HepG2 (cell line): ENCODE measurements around the gene NKIRAS1. TPM values are rescaled to one million over a fixed set of nuclear protein-coding genes. Genes with fewer than 3 reads are reported as not detected.
"Not testable (repeated sequence)": the region's sequence is repeated elsewhere in the genome, so short reads cannot be mapped to it uniquely, and the experiment has no call there.

Experiments used
- ATAC-seq: fragments of 200-7000 bp; cut with Tn5 transposase; 3 replicates; pipeline ENCODE4 v1.9.1; 2020; ENCODE audit warnings: mild to moderate bottlenecking, moderate library complexity
- BruUV-seq: library from RNA; stranded (reverse); fragments of 400-500 nt; replicated peaks from 2 replicates; lab custom pipeline; 2021; lab: Mats Ljungman, UMichigan
- CTCF ChIA-PET: fragments of 300-600 bp; formaldehyde crosslinking; extraction: SDS; loops from one replicate; lab custom pipeline; 2021; ENCODE audit warnings: low total read pairs, inconsistent platforms, low intra/inter-chr PET ratio; lab: Yijun Ruan, JAX
- POLR2A ChIA-PET: fragments of 350-600 bp; sonication (Branson Sonifier 250); formaldehyde crosslinking; loops from one replicate; lab custom pipeline; 2020; ENCODE audit warnings: antibody characterized with exemption, inconsistent platforms; lab: Yijun Ruan, JAX
- DNase-seq: peaks from one replicate; pipeline ENCODE4 v3.0.0-alpha.2; 2015; ENCODE audit warnings: low spot score
- FAIRE-seq: peaks from 3 replicates; lab custom pipeline; 2011; peaks lifted over from hg19 to GRCh38; lab: Jason Lieb, UNC
- H2AFZ ChIP-seq: one replicate; pipeline ENCODE4 v1.6.1; 2011; ENCODE audit warnings: low read length, inconsistent platforms
- H3K27ac ChIP-seq: fragments of 300-600 bp; 3 replicates; pipeline ENCODE4 v1.8.0; 2011; ENCODE audit warnings: mixed run types, mild to moderate bottlenecking, mixed read lengths, low read length, inconsistent platforms; ENCODE audit not compliant: insufficient read depth; ENCODE audit errors: extremely low read length
- H3K27me3 ChIP-seq, 2 experiments: fragments of 200-600 bp in 1 of 2; 2 replicates in 1 of 2; 3 replicates in 1 of 2; pipeline versions ENCODE4 v1.6.0 to v1.8.0; 2011; ENCODE audit warnings: low read length in 2 of 2, mild to moderate bottlenecking in 2 of 2, moderate library complexity in 2 of 2, inconsistent platforms in 1 of 2; ENCODE audit not compliant: insufficient read depth in 2 of 2, control insufficient read depth in 1 of 2
- H3K36me3 ChIP-seq, 2 experiments: fragments of 200-600 bp in 1 of 2; replicated peaks in 1 of 2; 2 replicates in 1 of 2; 3 replicates in 1 of 2; pipeline versions ENCODE4 v1.5.1 to v1.8.0; 2011; ENCODE audit warnings: low read length in 2 of 2, inconsistent platforms in 1 of 2; ENCODE audit not compliant: insufficient read depth in 2 of 2, control insufficient read depth in 1 of 2
- H3K4me1 ChIP-seq: 2 replicates; pipeline ENCODE4 v1.5.1; 2012; ENCODE audit warnings: low read length, inconsistent platforms; ENCODE audit not compliant: insufficient read depth
- H3K4me2 ChIP-seq: 2 replicates; pipeline ENCODE4 v1.6.0; 2011; ENCODE audit warnings: low read depth, low read length, inconsistent platforms
- H3K4me3 ChIP-seq, 3 experiments: fragments of 200-600 bp in 1 of 3; sonication (generic), shearing (Covaris generic) in 1 of 3; replicated peaks in 1 of 3; 2 replicates each; pipeline ENCODE4 v1.5.1; 2011 to 2016; ENCODE audit warnings: low read length in 3 of 3, inconsistent platforms in 2 of 3, low read depth in 2 of 3, mild to moderate bottlenecking in 2 of 3, control low read depth in 1 of 3, mixed read lengths in 1 of 3; ENCODE audit not compliant: insufficient read depth in 1 of 3
- H3K79me2 ChIP-seq: one replicate; pipeline ENCODE4 v1.6.1; 2011; ENCODE audit warnings: low read length, inconsistent platforms; ENCODE audit not compliant: insufficient read depth
- H3K9ac ChIP-seq: 2 replicates; pipeline ENCODE4 v1.6.0; 2011; ENCODE audit warnings: mild to moderate bottlenecking, low read depth, low read length, inconsistent platforms; ENCODE audit not compliant: insufficient read depth
- H3K9me3 ChIP-seq: 2 replicates; pipeline ENCODE4 v1.5.1; 2012; ENCODE audit warnings: mild to moderate bottlenecking, low read length
- H4K20me1 ChIP-seq: 2 replicates; pipeline ENCODE4 v1.6.0; 2011; ENCODE audit warnings: inconsistent platforms, mild to moderate bottlenecking, low read length, moderate library complexity; ENCODE audit not compliant: insufficient read depth
- GPBP1L1 ChIP-seq: sonication (generic); formaldehyde crosslinking; IDR thresholded peaks from 2 replicates; pipeline ENCODE4 v1.5.0; 2020; ENCODE audit warnings: mild to moderate bottlenecking, missing genetic modification reagents
- JUNB ChIP-seq: sonication (generic); formaldehyde crosslinking; IDR thresholded peaks from 2 replicates; pipeline ENCODE4 v1.8.0; 2022; ENCODE audit warnings: missing genetic modification reagents, mild to moderate bottlenecking, borderline replicate concordance
- KAT8 ChIP-seq: IDR thresholded peaks from 2 replicates; pipeline ENCODE4 v1.6.1; 2016; ENCODE audit warnings: missing genetic modification reagents, missing compliant biosample characterization
- KDM2A ChIP-seq: sonication (generic); formaldehyde crosslinking; IDR thresholded peaks from 2 replicates; pipeline ENCODE4 v1.4.0; 2020; ENCODE audit warnings: low read depth, missing genetic modification reagents, borderline replicate concordance
- PAWR ChIP-seq: sonication (generic); formaldehyde crosslinking; IDR thresholded peaks from 2 replicates; pipeline ENCODE4 v1.4.0; 2020; ENCODE audit warnings: missing genetic modification reagents, mild to moderate bottlenecking, borderline replicate concordance
- TBX3 ChIP-seq: fragments of 450-650 bp; IDR thresholded peaks from 2 replicates; pipeline ENCODE4 v1.6.1; 2017; ENCODE audit warnings: antibody characterized with exemption, mild to moderate bottlenecking, inconsistent platforms, borderline replicate concordance
- ZC3H4 ChIP-seq: sonication (generic); formaldehyde crosslinking; IDR thresholded peaks from 2 replicates; pipeline ENCODE4 v1.4.0; 2020; ENCODE audit warnings: missing genetic modification reagents, borderline replicate concordance
- WGBS: methylation state at CpG from one replicate; pipeline ENCODE4 v1.1.6; 2017; ENCODE audit warnings: low lambda C conversion rate; 5-methylcytosine and 5-hydroxymethylcytosine counted together
- in situ Hi-C: cut with HindIII; loops from 2 replicates; pipeline ENCODE4 v1.10.0; 2017; ENCODE audit warnings: low pct_unique_long_range_greater_than_20kb; ENCODE audit not compliant: extremely low pct_ligation_motif_present
- intact Hi-C: fragments of 100-400 bp; cut with micrococcal nuclease; formaldehyde crosslinking; loops from one replicate; pipeline ENCODE4 v1.10.0; 2022; ENCODE audit not compliant: unreplicated experiment
- polyA plus RNA-seq, 8 experiments: library from polyadenylated mRNA; depleted of rRNA in 3 of 8; stranded (reverse) in 7 of 8; unstranded in 1 of 8; fragments of >200 nt; fragmentation: Illumina TruSeq in 4 of 8; extraction: Trizol in 4 of 8; gene quantifications; 2 replicates each; pipeline versions ENCODE4 v1.2.1 to v1.2.3, GENCODE V29; 2011 to 2016; ENCODE audit warnings: low read depth in 4 of 8, missing spikeins in 1 of 8, mixed read lengths in 1 of 8; ENCODE audit not compliant: insufficient read depth in 1 of 8
- total RNA-seq, 5 experiments: library from RNA; depleted of rRNA; stranded (reverse); fragments of >200 nt; fragmentation: Illumina TruSeq; extraction: Trizol; gene quantifications; 2 replicates each; pipeline ENCODE4 v1.2.3, GENCODE V29; 2016; ENCODE audit warnings: low read depth in 1 of 5
- TF ChIP-seq, protein P1 (sequence below): sonication (generic); formaldehyde crosslinking; IDR thresholded peaks from 2 replicates; pipeline ENCODE4 v1.9.0; 2021; ENCODE audit warnings: missing genetic modification reagents, mild to moderate bottlenecking, borderline replicate concordance
- TF ChIP-seq, protein P2 (sequence below): sonication (generic); formaldehyde crosslinking; IDR thresholded peaks from 2 replicates; pipeline ENCODE4 v1.4.0; 2020; ENCODE audit warnings: mild to moderate bottlenecking, missing genetic modification reagents, borderline replicate concordance

The NKIRAS1 gene
- total and polyA plus RNA-seq, 2 of the 13 experiments (the other 11 are each of a cell fraction or from before 2014, with no cell fraction given), result 4.3 to 8.0 TPM

GRCh38 chr3:23870663-23871043 lies 46.1 kb downstream of the NKIRAS1 start:
- H3K36me3 ChIP-seq, POLR2A ChIA-PET, CTCF ChIA-PET, FAIRE-seq, H3K4me3 ChIP-seq, H3K27me3 ChIP-seq, intact Hi-C loops, in situ Hi-C loops, H3K79me2 ChIP-seq, H3K4me1 ChIP-seq, BruUV-seq, DNase-seq, H2AFZ ChIP-seq, H3K4me2 ChIP-seq, H3K27ac ChIP-seq, ATAC-seq, H3K9me3 ChIP-seq, H3K9ac ChIP-seq: not testable (repeated sequence)
- WGBS, result 96% methylated on average over 1 of the region's 5 CpGs
- H4K20me1 ChIP-seq, result peaks cover 10% of the 10 kb centered on the region

GRCh38 chr3:23869977-23870662 lies 46.7 kb downstream of the NKIRAS1 start:
- Histone ChIP-seq H4K20me1 (peaks cover 16% of the 10 kb centered on the region), H3K27me3 (no peaks in the 10 kb centered on the region), H3K4me3 (no peak overlapping the region), H3K27ac (no peak overlapping the region), H3K9ac (no peak overlapping the region), H3K9me3 (no peaks in the 10 kb centered on the region), H3K4me2 (no peak overlapping the region), H3K4me1 (peaks cover 15% of the 10 kb centered on the region), H3K36me3 (no peaks in the 10 kb centered on the region), H2AFZ (no peak overlapping the region), H3K79me2 (peaks cover 10% of the 10 kb centered on the region)
- in situ Hi-C loops, result no loop called here
- ChIA-PET POLR2A (no interaction called here), CTCF (no interaction called here)
- BruUV-seq, result no TSS peak
- DNase-seq, result no peak
- no peak for ATAC-seq
- intact Hi-C loops, result no loop called here
- FAIRE-seq, result no peak
- WGBS, result 98% methylated on average over 4 of the region's 4 CpGs
- TF ChIP-seq KDM2A (no peak), ZC3H4 (no peak), GPBP1L1 (CRISPR knock-in tag) (no peak), KAT8 (no peak), TBX3 (no peak), JUNB (no peak), PAWR (no peak)
- TF ChIP-seq, protein P1, sequence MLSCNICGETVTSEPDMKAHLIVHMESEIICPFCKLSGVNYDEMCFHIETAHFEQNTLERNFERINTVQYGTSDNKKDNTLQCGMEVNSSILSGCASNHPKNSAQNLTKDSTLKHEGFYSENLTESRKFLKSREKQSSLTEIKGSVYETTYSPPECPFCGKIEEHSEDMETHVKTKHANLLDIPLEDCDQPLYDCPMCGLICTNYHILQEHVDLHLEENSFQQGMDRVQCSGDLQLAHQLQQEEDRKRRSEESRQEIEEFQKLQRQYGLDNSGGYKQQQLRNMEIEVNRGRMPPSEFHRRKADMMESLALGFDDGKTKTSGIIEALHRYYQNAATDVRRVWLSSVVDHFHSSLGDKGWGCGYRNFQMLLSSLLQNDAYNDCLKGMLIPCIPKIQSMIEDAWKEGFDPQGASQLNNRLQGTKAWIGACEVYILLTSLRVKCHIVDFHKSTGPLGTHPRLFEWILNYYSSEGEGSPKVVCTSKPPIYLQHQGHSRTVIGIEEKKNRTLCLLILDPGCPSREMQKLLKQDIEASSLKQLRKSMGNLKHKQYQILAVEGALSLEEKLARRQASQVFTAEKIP, result no peak
- TF ChIP-seq, protein P2, sequence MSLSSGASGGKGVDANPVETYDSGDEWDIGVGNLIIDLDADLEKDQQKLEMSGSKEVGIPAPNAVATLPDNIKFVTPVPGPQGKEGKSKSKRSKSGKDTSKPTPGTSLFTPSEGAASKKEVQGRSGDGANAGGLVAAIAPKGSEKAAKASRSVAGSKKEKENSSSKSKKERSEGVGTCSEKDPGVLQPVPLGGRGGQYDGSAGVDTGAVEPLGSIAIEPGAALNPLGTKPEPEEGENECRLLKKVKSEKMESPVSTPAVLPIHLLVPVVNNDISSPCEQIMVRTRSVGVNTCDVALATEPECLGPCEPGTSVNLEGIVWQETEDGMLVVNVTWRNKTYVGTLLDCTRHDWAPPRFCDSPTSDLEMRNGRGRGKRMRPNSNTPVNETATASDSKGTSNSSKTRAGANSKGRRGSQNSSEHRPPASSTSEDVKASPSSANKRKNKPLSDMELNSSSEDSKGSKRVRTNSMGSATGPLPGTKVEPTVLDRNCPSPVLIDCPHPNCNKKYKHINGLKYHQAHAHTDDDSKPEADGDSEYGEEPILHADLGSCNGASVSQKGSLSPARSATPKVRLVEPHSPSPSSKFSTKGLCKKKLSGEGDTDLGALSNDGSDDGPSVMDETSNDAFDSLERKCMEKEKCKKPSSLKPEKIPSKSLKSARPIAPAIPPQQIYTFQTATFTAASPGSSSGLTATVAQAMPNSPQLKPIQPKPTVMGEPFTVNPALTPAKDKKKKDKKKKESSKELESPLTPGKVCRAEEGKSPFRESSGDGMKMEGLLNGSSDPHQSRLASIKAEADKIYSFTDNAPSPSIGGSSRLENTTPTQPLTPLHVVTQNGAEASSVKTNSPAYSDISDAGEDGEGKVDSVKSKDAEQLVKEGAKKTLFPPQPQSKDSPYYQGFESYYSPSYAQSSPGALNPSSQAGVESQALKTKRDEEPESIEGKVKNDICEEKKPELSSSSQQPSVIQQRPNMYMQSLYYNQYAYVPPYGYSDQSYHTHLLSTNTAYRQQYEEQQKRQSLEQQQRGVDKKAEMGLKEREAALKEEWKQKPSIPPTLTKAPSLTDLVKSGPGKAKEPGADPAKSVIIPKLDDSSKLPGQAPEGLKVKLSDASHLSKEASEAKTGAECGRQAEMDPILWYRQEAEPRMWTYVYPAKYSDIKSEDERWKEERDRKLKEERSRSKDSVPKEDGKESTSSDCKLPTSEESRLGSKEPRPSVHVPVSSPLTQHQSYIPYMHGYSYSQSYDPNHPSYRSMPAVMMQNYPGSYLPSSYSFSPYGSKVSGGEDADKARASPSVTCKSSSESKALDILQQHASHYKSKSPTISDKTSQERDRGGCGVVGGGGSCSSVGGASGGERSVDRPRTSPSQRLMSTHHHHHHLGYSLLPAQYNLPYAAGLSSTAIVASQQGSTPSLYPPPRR (CRISPR knock-in tag), result no peak
